GM12873 (cell line): Measurements from ENCODE around the gene THSD8.

Source experiments
- CTCF ChIP-seq: IDR thresholded peaks from 2 replicates; pipeline ENCODE4 v1.5.1; 2012; ENCODE audit warnings: low read depth, mild to moderate bottlenecking, moderate library complexity, low read length, control low read depth; ENCODE audit not compliant: insufficient read depth; ENCODE audit errors: missing control alignments

Gene THSD8

DNA sequence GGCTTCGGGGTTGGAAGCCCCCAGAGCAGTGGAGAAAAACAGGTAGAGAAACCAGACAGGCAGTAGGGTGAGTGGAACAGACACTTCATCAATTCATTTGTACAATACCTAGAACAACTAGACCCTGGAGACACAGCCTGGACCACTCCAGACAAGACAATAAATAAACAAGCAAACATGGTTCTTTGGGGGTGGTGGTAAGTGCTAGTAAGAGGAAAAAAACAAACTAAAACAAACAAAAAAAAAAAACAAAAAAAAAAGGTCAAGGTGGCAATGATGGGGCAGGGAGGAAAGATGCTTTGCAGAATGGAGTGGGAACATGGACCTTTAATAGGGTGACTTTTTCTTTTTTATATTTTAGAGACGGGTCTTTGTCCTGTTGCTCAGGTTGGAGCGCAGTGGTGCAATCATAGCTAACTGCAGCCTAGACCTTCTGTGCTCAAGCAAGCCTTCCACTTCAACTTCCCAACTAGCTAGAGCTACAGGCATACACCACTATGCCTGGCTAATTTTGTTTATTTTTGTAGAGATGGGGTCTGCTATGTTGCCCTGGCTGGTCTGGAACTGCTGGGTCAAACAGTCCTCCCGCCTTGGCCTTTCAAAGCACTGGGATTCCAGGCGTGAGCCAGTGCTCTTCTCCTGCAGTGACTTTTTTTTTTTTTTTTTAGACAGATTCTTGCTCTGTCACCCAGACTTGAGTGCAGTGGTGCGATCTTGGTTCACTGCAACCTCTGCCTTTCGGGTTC is 7.5 kb upstream of the THSD8 start:
- no peak for TF ChIP-seq CTCF

GRCh38 chr19:12794971-12795381 is 6.9 kb upstream of the THSD8 start:
- no peak for TF ChIP-seq CTCF

DNA sequence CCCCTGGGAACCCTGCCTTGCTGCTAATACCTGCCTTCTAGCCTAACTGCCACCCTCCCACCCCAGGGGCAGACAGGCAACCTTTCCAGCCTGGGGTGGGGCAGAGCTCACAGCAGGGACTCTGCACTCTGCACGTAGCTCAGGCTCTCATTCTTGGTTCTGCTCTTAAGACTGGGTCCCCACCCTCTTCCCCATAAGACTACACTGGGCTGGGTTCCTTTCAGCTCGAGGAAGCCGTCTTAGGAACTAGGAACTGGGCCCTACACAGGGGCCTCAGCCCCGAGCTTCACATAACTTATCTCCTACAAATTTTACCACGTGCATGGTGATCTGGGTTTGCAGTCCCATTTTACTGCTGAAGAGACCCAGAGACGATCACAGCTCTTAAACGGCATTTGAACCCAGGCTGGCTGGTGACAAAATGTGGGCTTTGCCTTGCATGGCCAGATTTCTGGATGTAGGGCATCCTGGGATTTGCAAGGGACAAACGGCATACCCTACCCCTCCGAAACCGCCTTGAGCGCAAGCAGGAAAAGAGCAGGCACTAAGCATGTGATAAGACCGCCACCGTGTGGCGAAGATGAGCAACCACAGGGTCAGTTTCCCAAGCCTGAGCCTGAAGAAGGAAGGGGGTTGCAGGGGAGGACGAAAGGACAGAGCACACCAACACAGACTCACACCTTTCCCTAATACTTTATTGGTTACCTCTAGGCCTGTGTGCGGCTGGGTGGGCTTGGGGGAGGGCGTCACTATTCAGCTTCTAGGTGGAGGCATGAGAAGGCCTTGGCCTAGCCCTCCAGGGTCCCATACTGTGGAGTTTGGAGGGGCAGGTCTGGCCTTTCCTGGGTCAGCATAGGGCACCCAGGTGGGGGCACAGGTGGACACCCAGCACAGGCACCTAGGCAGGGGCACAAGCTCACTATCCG is 5.5 kb upstream of the THSD8 start:
- peak; percentile 99 for TF ChIP-seq CTCF

DNA sequence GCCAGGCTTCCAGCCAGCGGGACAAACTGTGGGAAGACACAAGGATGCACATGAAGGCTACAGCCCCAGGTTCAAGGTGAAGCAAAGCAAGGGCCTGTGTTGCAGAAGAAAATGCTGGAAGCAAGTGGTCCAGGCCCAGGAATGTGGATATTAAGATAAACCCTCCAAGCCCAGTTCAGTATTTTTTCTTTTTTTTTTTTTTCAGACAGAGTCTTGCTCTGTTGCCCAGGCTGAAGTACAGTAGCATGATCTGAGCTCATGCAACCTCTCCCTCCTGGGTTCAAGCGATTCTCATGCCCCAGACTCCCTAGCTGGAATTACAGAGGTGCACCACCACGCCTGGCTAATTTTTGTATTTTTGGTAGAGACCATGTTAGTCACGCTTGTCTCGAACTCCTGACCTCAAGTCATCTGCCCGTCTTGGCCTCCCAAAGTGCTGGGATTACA is 4.7 kb upstream of the THSD8 start:
- no peak for TF ChIP-seq CTCF

GRCh38 chr19:12799742-12800465 is 2.0 kb upstream of the THSD8 start:
- TF ChIP-seq CTCF: no peak

GRCh38 chr19:12800466-12800770 is 1.5 kb upstream of the THSD8 start:
- no peak for TF ChIP-seq CTCF
